ENCODE data around the gene HAVCR1.

DNA sequence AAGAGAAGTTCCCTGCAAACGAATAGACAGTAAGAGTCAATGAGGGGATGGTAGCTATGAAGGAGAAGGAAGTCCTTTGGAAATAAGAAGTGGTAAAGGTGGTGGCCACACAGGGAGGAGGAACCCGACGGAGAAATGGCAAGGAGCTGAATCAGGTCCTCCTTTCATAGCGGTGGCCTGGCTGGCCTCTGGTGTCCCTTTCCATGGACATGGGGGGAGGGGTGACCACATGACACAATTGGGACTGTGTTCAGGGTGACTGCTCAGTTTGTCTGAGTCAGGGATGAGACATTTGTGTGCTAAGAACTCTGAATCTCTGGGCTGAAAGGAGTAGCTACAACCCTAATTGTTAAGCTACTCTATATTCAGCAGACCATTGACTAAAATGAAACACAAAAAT lies 67.2 kb downstream of the HAVCR1 start:
- TF ChIP-seq POLR2AphosphoS5 (IDR thresholded peaks at IDR 0.05) = no peak
- TF ChIP-seq, protein P1, sequence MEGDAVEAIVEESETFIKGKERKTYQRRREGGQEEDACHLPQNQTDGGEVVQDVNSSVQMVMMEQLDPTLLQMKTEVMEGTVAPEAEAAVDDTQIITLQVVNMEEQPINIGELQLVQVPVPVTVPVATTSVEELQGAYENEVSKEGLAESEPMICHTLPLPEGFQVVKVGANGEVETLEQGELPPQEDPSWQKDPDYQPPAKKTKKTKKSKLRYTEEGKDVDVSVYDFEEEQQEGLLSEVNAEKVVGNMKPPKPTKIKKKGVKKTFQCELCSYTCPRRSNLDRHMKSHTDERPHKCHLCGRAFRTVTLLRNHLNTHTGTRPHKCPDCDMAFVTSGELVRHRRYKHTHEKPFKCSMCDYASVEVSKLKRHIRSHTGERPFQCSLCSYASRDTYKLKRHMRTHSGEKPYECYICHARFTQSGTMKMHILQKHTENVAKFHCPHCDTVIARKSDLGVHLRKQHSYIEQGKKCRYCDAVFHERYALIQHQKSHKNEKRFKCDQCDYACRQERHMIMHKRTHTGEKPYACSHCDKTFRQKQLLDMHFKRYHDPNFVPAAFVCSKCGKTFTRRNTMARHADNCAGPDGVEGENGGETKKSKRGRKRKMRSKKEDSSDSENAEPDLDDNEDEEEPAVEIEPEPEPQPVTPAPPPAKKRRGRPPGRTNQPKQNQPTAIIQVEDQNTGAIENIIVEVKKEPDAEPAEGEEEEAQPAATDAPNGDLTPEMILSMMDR (IDR thresholded peaks at IDR 0.05) = no peak
- no peak for TF ChIP-seq POLR2A (IDR thresholded peaks at IDR 0.05)

All from prostate gland (tissue), 2 donors.